ENCODE measurements around the gene FOXD2.

FOXD2 gene

DNA sequence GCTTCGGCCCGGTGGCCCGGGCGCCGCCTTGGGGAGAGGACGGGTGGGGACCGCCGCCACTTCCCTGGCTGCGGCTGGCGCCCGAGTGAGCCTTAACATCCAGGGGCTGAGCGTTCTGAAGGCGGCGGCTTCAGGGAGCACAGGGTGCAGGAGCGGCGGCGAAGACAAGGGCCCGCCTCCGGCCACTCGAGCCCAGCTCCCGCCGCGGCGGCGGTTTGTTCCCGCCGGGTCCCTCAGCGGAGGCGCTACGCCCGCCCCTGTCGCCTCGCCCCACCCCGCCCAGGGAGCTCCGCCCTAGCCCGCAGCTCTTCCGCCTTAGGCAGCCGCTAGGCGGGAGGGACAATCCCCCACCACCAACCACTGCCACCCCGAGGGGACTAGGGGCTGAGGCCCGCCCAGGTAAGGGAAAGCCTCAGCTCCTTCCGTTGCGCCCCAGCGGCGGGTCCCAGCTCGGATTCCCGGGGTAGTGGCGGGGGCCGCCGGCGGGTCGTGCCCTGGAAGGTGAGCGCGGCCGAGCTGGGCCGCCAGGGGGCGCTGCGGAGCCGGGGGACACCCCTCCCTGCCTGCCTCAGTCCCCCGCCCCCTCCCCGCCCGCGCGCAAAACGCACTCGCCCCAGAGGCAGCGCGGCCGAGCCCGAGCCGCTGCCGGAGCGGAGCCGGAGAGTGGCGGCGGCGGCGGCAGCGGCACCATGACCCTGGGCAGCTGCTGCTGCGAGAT lies at the start of gene FOXD2:
FOXD2 (plus strand) TSS at position 598 of the 718 bp plus-strand sequence; CDS start at position 690, 92 bp downstream.
- TF ChIP-seq, protein P1, sequence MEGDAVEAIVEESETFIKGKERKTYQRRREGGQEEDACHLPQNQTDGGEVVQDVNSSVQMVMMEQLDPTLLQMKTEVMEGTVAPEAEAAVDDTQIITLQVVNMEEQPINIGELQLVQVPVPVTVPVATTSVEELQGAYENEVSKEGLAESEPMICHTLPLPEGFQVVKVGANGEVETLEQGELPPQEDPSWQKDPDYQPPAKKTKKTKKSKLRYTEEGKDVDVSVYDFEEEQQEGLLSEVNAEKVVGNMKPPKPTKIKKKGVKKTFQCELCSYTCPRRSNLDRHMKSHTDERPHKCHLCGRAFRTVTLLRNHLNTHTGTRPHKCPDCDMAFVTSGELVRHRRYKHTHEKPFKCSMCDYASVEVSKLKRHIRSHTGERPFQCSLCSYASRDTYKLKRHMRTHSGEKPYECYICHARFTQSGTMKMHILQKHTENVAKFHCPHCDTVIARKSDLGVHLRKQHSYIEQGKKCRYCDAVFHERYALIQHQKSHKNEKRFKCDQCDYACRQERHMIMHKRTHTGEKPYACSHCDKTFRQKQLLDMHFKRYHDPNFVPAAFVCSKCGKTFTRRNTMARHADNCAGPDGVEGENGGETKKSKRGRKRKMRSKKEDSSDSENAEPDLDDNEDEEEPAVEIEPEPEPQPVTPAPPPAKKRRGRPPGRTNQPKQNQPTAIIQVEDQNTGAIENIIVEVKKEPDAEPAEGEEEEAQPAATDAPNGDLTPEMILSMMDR (IDR thresholded peaks at IDR 0.05; ENCODE audit: control insufficient read depth, insufficient read depth, low read depth, low read length, missing control alignments): peak; percentile 58
- peak; percentile 17 for DNase-seq (ENCODE audit: low read depth)
- H3K4me3 ChIP-seq (ENCODE audit: control insufficient read depth, low read depth, low read length): peak within 1 kb of the TSS; percentile 94

DNA sequence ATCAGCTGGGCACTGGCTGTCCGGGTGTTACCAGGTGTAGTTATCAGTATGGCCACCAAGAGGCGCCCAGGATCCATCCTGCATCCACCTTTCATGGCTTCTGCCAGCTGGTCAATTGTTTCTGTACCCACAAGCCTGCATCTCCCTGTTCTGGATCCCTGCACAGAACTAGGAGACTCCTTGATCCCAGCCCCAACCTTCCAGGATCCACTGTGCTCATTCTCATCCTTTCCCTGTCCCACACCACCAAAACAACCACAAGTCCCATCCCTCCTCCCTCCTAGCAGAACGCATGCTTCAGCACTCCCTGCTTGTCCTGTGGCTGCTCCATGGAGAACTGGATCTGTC lies 49.0 kb upstream of the FOXD2 start:
- no peak for DNase-seq (ENCODE audit: low read depth)
- TF ChIP-seq, protein P1 (IDR thresholded peaks at IDR 0.05; ENCODE audit: control insufficient read depth, insufficient read depth, low read depth, low read length, missing control alignments): peak; percentile 92
- H3K4me3 ChIP-seq (ENCODE audit: control insufficient read depth, low read depth, low read length): no peak overlapping the region

DNA sequence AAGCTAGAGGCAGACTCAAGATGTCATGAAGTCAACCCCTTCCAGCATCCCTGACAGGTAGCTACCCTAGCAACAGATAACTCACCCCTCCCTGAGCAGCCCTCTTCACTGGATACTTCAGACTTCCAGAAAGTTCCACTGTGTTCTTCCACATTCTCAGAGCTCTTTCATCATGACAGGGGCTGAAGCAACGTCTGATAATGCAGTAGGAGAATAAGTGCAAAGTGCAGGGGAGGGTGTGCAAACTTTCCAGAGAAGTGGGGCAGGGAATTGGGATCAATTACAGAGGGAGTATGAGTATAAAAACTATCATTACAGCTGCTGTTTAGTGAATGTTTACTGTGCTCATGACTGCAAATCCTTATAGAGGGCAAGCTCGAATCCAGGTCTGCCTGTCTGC lies 48.1 kb upstream of the FOXD2 start:
- TF ChIP-seq, protein P1 (IDR thresholded peaks at IDR 0.05; ENCODE audit: control insufficient read depth, insufficient read depth, low read depth, low read length, missing control alignments): no peak
- DNase-seq (ENCODE audit: low read depth): no peak
- no peak overlapping the region for H3K4me3 ChIP-seq (ENCODE audit: control insufficient read depth, low read depth, low read length)

DNA sequence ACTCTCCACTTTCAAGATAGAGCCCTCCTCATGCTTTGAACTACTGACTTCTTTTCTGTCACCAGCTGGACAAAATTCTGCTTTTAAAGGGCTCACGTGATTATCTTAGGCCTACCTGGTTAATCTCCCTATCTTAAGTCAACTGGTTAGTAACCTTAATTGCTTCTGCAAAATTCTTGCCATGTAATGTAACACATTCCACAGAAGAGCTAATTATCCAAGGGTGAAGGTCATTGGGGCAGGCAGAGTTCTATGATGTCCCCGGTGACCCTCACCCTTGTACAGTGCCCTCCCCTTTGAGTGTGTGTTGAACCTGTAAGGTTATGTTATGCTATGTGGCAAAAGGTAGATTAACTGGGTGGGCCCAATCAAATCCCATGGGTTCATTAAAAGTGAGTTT lies 47.0 kb upstream of the FOXD2 start:
- DNase-seq (ENCODE audit: low read depth): no peak
- TF ChIP-seq, protein P1 (IDR thresholded peaks at IDR 0.05; ENCODE audit: control insufficient read depth, insufficient read depth, low read depth, low read length, missing control alignments): no peak
- H3K4me3 ChIP-seq (ENCODE audit: control insufficient read depth, low read depth, low read length): no peak overlapping the region

DNA sequence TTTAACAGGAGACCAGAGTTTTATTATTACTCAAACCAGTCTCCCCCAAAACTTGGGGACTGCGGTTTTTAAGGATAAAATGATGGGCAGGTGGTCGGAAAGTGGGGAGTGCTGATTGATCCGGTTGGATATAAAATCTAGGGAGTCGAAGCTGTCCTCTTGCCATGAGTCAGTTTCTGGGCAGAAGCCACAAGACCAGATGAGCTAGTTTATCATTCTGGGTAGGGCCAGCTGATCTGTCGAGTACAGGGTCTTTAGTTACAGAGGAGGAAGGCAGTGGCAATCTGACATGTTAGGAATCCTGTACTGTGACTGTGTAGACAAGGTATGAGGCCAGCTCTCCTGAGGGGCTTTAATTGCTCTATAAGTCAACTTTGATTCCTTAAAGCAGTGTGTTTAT lies 44.7 kb upstream of the FOXD2 start:
- DNase-seq (ENCODE audit: low read depth): no peak
- H3K4me3 ChIP-seq (ENCODE audit: control insufficient read depth, low read depth, low read length): no peak overlapping the region
- TF ChIP-seq, protein P1 (IDR thresholded peaks at IDR 0.05; ENCODE audit: control insufficient read depth, insufficient read depth, low read depth, low read length, missing control alignments): no peak

DNA sequence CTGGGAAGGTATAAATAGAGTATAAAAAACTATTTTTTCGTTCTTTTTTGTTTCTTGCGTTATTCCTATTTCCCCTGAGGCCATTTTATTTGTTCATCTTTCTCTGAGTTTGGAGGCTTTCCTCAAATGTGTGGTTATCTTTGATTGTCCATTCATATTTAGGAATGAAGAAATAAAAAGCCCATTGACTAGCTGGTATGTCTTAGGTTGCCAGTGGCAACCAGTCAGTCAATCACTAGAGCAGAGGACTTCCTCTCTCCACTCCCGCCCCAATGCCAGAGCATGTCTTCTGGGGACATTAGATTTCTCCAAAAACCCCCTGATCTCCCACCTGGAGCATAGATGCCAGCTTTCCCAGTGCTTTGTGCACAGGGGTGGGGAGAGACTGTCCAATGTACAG lies 42.4 kb upstream of the FOXD2 start:
- DNase-seq (ENCODE audit: low read depth): no peak
- no peak overlapping the region for H3K4me3 ChIP-seq (ENCODE audit: control insufficient read depth, low read depth, low read length)
- TF ChIP-seq, protein P1 (IDR thresholded peaks at IDR 0.05; ENCODE audit: control insufficient read depth, insufficient read depth, low read depth, low read length, missing control alignments): no peak
